DMS79 treated with DMSO at 0.1 percent for 48 hours (cell line): ENCODE measurements around the gene FGD2.
"Not testable (repeated sequence)": the region's sequence is repeated elsewhere in the genome, so short reads cannot be mapped to it uniquely, and the experiment has no call there.

ENCODE experiments used
- DNase-seq: peaks from one replicate; lab custom pipeline; 2025; lab: John Stamatoyannopoulos, UW

FGD2 gene

DNA sequence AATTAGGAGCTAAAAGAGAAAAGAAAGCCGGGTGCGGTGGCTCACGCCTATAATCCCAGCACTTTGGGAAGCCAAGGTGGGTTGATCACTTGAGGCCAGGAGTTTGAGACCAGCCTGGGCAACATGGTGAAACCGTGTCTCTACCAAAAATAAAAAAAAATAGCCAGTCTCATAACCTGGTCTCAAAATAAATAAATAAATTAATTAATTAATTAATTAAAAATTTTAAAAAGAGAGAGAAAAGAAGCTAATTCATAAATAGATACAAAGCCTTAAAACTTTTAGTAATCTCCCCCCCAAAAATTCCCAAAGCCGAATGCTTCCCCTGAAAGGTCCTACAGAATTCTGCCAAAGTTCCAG is 53.5 kb downstream of the FGD2 start:
- not testable (repeated sequence) for DNase-seq

DNA sequence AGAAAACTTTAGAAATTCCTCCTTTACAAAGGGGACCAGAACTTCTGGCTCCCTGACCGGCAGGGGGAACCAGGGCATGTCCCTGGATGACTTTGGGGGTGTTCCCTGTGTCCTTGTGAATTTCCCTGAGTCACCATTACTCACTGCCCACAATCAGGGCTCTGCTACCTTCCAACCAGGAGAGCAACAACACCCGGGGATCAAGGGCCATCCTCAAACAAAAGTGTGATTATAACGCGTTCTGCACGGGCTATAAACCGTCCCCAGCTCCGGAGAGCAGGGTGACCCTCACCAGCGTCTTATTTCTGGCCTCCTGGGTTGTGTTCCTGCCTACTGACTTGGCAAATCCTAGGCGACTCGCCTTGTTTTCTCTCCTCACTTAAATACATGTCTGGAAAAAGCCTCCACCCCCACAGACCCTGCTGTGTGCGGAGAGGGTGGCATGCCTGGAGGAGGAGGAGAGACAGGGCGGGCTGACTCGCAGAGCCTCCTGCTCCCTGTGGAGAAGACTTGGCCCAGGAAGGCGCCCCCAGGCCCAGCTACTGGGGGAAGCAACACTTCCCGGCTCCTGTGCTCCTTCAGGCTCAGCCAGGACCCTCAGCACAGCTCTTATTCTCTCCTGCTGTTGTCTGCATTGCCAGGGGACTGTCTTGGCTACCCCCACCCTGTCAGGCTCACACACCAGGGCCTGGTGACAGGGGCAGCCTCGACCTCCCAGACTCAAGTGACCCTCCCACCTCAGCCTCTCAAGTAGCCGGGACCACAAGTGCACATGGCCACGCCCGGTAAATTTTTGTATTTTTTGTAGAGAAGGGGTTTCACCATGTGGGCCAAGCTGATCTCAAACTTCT is 54.1 kb downstream of the FGD2 start:
- peak; percentile 93 for DNase-seq

GRCh38 chr6:37060195-37060559 is 54.7 kb downstream of the FGD2 start:
- peak; percentile 14 for DNase-seq

DNA sequence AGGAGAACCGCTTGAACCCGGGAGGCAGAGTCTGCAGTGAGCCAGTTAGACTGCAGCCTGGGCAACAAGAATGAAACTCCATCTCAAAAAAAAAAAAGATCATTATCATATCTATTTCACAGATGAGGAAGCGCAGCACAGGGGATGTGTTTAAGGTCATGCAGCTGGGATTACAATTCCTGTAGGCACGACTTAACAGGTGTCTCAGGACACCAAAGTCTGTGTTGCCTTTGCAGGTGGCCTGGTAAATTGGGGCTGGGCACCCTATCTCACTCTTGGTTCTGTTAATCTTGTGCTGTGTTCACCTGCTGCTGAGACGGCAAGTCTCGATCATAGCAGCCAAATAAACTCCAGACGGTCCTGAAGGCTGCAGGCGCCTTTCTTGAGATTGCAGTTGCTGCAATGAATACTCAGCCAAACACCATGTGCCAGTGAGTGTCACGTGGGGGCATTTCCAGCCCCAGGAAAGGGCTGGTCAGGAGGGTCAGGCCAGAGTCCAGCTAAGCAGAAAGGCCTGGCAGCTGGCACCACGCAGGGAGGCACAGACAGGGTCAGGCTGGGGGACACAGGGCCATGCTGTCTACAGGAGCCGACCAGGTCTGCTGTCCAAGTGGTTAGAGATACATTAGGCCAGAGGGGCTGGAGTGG is 55.8 kb downstream of the FGD2 start:
- no peak for DNase-seq

DNA sequence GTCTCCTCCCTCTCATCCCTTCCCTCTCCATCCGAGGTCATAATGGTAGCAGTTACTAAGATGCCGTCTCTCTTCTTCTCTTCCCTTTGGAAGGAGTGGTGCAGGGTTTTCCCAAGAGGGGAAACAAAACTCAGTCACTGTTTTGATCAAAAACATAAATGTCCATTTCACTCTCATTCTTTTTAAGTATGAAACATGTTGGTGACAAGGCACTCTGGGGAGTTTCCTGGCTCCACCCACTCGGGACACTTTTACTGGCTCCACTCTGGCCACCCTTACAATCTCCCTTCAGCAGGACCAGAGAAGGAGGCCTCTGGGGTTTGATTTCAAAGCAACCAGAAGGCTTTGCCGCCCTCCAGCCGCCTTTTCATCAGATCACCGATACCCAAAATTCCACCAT is 57.0 kb downstream of the FGD2 start:
- DNase-seq = no peak

DNA sequence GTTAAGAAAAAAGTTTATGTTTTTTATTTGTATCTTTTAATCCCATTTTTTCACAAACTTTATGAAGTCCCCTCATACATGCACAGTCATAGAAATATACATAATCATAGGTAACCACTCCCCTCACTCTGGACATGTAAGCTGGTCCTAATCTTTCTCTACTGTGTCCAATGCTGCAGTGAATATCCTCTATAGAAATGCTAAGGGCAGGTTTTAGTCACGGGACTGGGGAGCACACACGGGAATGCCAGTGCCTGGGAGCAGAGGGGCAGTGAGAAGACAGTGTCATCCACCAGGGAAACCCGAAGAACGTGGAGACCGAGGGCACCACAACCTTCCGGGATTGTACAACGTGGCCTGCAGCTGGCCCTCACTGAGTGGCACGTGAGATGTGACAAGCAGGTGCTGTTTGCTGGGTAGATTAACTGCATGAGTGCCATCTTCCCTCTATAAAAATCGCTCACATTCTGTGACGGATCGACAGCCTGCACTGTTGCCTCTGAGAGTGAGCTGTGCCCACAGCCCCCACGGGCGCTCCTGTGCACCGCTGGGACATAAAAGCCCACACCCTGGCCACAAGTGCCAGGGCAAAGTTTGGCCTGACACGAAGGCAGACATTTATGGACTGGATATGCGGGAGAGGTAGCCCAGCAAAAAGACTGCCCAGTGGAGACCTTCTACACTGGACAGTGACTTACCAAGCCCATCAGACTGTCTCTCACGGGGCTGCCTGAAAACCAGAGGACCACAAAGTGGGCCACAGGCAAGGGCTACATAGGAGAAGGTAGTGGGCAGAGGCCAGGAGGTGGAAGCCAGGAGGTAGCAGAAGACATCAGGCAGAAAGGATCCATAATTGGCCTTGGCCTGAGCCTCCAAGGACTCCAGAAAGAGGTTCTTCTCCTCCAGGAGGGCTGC is 63.2 kb downstream of the FGD2 start:
- DNase-seq = peak; percentile 62

DNA sequence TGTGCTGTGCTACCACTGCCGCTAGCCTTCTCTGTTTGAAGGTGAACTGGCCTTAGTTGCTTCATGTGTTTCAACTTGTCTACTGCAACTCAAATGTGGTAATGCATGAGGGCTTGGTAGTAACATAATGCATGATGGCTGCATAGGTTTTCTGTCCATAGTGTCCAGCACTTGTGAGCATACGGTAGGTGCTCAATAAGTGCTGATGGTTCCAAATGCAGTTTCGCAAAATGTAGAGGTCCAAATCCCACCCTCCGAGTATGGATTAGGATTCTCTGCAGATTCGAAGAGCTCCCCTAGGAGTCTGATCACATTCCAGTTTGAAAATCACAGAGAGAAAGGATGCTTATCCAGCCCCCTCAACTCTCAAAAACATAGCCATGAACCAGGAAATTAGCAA is 64.2 kb downstream of the FGD2 start:
- no peak for DNase-seq

- DNase-seq = no peak
These were observed 67.1 kb downstream of the FGD2 start for GRCh38 chr6:37072526-37072925.

DNA sequence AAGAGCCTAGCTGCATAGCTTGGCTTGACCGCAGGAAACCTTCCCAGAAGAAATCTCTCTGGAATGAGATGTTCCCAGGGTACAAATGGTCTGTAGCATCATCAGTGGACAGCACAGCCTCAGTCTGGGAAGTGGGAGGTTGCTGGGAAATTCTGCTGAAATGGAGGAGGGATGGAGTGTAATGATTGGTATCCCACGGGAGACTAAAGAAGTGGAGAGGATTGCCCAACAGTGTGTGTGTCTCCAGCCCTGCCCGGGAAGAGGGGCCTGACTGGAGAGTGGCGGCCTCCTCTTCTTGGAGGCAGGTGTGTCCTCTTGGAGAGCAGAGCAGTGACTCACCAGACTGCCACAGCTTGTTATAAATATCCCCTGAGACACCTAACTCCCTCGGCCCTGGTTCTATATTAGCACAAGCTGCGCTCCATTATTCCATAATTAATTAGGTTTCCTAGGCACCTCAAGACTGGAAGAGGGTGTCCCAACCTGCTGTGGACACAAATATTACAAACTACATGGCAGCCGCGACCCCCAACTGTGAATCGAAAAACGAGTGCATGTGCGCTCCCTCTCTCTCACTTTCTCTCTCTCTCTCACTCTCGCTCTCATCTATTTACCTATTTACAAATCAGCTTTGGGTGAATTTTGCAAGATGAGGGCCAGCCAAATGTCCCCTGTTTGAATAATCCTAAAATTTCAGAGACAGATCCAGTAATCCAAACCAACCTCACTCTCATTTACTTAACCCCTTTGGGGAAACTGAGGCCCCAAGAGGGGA is 68.8 kb downstream of the FGD2 start:
- peak; percentile 51 for DNase-seq

DNA sequence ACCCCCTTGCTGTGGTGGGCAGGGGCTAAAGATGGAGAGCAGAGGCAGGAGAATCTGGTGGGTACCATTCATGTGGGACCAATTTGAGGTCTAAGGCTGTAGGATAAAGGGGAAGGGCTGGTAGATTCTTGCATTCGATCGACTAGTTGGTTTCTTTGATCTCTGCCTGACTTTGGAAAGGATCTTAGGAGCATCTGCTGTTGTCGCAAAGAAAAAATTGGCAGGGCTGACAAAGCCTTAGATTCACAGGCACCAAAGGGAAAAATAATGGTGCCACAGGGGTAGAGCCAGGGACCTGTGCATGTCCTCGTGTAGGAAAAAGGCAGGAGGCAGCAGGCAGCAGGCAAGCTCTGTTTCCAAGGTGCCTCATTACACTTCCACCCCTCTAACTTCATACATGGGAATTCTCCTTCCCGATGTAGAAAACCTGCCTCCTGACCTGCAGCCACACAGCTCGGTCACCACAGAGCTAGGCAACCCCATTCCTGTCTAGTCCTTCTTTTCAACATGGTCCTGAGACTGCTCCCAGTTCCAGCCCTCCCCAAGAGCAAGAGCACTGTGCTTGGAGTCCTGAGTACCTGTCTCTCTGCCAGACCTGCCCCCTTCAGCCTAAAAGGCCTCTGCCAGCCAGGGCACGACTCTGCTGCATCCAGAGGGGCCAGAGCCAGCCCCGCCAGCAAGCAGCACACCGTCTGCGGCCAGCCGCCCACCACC is 71.9 kb downstream of the FGD2 start:
- DNase-seq = no peak

- DNase-seq = no peak
These were observed 72.4 kb downstream of the FGD2 start for GRCh38 chr6:37077905-37078296.
